HG03108 (cell line): ENCODE results near the gene MACROD2.

Experiments
- ATAC-seq: cut with Tn5 transposase; IDR thresholded peaks from one replicate; pipeline ENCODE4 v1.9.1; 2021; ENCODE audit warnings: moderate library complexity; ENCODE audit not compliant: unreplicated experiment

The MACROD2 gene

DNA sequence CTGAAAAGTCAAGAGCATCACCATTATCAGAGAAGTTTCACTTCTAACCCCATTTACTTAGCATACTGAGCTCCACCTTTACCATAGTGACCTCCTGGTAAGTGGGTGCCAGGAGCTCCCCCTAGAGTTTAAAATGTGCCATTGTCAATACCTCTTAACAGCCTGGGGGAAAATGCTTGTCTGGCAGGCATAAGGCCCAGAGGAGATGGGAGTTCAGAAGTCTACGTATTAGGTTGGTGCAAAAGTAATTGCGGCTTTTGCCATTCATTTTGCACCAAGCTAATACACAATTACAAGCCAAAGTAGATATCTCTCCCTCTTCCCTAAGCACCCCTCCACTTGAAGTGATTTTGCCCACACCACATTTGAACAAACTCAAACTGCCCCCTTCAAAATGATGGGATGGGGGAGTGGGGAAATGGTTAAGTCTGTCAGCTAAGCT is 1658.9 kb downstream of the MACROD2 start:
- peak; percentile 94 for ATAC-seq

DNA sequence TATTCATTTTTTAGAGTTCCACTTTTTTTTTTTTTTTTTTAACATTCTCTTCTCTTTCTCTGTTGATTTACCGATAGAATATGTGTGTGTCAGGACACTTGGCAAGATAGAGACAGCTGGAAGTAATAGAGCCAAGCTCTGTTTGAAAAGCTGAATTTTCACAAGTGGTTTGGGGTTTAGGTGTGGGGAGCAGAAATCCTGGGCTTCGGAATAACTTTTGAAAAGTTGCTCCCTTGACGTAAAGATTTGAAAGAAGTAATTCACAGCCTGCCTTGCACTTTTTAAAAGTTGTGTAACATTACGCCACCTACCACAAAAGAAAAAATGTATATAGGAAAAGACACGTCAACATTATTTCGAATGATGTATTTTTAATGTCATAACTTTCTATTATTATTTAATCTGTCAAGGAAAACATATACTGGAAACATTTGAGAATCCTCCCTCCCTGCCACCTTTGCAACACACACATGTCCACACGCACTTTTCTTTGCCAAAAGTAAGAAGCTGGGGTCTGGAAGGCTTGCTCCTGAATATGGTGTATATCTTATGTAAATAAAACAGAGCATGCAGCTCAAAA is 1660.1 kb downstream of the MACROD2 start:
- no peak for ATAC-seq

GRCh38 chr20:15656124-15656523 is 1660.8 kb downstream of the MACROD2 start:
- no peak for ATAC-seq

DNA sequence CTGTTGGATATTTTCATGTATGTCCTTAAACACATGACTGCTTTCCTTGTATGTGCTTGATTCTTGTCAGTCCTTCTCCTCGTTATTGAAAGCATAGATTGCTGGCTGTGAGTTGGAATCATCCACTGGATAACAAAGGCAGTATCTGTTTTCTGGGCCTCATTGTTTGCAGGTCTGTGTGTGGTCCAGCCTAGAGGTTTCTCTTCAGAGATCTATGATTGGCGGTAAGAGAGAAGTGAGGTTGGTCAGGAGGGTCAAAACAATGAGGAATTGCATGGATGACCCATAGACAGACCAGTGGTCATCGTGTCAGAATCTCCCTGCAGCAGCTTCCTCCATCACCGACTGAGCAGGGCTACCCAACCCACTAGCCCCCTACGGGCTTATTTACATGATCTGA is 1663.0 kb downstream of the MACROD2 start:
- ATAC-seq: no peak

DNA sequence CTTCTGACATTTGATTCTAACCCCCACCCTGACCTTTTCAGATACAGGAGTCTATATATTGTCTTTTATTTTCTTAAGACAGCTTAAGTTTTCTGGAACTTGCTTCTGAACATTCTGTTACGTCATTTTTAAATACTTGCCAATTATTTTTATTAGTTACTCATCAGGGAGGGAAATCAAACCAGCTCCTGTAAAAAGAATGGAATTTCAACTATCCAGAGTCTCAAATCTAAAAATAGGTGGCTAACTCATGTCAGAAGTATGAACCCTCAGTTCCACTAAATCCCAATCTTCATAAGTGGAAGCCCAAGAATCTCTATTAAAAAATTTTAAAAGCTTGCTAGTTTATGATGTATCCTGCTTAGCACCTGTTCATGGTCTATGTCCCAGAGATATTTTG is 1677.9 kb downstream of the MACROD2 start:
- ATAC-seq: no peak

GRCh38 chr20:15674253-15675060 is 1679.1 kb downstream of the MACROD2 start:
- ATAC-seq: no peak

- no peak for ATAC-seq
Measured at GRCh38 chr20:15675061-15675514, 1679.8 kb downstream of the MACROD2 start.

- ATAC-seq: no peak
Measured at GRCh38 chr20:15675813-15676484, 1680.6 kb downstream of the MACROD2 start.

- ATAC-seq: no peak
Measured at GRCh38 chr20:15676815-15677214, 1681.5 kb downstream of the MACROD2 start.

GRCh38 chr20:15682690-15683089 is 1687.4 kb downstream of the MACROD2 start:
- no peak for ATAC-seq

DNA sequence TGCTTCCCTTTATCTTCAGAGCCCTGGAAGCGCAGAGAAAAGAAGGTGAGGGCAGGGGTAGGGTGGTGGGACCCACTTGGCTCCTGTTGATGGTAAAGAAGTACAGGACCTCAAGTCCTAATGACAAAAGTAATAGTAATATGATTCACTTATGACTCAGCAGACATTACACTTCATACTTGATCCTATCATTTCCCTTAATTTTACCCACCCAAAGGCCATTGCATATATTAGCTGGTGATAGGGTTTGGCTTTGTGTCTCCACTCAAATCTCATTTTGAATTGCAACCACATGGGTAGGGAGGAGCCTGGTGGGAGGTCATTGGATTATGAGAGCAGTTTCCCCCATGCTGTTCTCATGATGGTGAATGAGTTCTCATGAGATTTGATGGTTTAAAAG is 1697.3 kb downstream of the MACROD2 start:
- ATAC-seq: no peak

GRCh38 chr20:15699431-15700146 is 1704.3 kb downstream of the MACROD2 start:
- ATAC-seq: no peak

DNA sequence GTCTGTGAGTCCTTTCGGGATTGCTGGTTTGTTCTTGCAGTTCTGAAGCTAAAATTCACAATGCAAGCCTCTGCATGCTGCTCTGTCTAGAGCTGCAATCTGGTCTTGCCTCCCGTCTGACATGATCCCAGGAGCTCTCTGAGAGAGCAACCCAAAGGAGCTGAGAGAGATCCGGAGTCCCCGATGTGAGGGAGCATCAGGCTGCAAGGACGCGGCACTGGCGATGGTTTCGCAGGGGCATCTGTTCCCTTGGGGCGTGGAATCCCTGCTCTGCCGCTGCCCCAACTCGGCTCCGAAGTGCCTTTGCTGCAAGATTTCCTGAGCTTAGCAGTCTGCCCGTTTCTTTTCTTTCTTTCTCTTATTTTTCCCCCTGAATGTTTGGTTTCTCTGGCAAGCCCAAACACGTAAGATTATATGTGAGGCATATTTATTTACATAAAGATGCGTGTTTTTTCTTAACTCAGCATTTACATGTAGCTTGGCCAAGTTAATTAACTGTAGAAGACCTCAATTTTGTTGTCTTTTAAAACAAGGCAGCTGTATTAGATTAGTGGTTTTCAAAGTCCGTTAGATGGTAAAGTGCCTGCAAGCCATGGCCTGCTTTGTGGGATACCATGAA is 1704.9 kb downstream of the MACROD2 start:
- no peak for ATAC-seq

GRCh38 chr20:15702161-15702560 is 1706.8 kb downstream of the MACROD2 start:
- ATAC-seq: no peak

DNA sequence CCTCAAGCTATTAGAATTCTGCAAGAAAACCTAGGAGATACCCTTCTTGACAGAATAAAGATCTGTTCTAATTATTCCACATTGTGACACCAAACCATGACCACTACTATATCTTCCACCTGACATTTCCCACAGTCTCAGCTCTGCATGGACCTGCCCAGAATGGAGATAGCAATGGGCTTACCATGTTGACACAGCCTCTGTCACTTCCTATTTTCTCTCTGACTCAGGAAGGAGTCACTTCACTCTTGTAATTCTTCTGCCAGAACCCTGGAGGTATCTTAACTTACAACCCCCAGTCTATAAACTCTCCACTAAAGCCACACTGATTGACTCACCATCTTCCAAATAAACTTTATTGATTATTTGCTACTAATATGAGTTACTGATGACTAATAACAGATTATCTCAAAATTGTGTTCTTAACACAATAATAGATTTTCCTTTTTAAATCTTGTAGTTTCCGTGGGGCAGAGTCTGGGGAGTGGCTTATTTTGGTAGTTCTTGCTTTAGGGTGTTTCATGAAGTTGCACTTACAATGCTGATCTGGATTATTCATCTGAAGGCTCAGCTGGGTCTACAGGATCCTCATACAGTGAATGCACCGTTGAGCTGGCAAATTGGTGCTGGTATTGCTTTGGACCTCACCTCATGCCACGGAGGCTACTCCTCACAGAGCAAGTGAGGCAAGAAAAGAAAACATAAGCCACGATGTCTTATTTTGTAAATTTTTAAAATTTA is 1708.0 kb downstream of the MACROD2 start:
- no peak for ATAC-seq

DNA sequence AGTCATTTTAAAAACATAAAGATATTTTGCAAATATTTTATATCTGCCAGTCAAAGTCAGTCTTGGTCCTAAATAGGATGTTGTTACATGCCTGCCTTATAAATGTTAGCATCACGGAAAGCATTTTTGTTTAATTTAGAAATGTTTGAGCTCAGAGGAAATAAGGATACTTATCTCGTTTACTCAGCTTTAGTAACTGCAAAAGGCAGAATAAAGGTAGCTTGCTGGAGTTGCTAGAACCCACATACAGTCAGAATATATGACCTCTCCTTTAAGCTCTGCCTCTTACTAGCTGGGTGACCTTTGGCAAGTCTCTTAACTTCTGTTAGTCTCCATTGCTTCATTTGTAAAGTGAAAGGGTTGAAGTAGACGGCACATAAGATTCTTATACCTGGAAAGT is 1710.7 kb downstream of the MACROD2 start:
- ATAC-seq: no peak

GRCh38 chr20:15706719-15707118 is 1711.4 kb downstream of the MACROD2 start:
- ATAC-seq: no peak

DNA sequence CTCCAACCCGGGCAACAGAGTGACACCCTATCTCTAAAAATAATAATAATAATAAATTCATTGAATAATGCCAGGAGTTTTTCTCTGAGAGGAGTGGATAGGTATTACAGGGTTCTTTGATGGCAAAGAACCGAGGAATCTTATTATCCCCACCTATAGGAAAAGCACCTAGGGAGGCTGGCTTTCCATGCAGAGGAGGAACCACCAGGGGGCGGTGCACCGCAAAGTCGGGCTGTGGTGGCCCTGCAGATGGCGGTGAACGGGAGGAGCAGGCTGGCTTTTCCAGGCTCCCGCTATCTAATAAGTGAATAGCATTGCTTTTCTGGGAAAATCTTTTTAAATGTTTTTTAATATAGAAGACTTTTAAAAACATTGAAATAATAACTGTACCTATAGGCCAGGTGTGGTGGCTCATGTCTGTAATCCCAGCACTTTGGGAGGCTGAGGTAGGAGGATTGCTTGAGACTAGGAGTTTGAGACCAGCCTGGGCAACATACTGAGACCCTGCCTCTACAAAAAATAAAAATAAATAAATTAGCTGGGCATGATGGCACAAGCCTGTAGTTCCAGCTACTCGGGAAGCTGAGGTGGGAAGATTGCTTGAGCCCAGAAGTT is 1713.8 kb downstream of the MACROD2 start:
- ATAC-seq: no peak

DNA sequence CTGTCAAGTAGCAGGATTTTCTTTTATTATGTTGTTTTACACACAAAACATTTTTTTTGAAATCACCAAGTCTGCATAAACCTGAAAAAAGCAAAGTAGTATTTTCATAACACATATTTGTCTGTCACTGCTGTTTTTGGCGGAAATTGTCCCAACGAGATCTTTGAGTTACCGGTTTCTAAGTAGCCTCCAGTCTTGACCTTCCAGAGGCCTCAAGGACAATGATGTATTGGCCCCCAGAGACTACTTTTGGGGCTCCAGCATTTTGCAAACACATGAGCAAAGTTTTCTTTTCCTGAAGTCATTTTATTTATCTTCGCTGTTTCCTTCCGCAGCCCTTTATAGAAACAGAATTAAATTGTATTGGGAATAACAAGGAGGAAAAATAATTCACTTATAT is 1715.3 kb downstream of the MACROD2 start:
- ATAC-seq: no peak

DNA sequence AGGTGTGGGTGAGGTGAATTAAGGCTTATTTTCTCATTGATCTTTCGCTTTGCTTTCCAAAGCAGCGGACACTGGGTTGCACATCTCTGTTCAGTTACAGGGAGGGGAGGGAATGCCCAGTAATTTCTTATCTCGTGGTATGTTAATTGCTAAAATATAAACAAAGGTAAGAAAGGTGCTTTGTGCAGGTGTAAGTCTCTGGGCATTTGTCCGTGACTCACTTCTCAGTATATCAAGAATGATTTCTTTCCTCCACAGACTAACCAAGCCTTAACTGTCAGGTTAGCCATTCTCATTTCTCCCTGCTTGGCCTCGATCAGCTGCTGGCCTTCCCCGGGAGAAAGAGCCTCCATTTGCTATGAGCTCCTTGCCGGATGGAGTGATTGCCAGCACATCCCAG is 1715.9 kb downstream of the MACROD2 start:
- ATAC-seq: no peak
